ENCODE results near the gene CDKN2A.

DNA sequence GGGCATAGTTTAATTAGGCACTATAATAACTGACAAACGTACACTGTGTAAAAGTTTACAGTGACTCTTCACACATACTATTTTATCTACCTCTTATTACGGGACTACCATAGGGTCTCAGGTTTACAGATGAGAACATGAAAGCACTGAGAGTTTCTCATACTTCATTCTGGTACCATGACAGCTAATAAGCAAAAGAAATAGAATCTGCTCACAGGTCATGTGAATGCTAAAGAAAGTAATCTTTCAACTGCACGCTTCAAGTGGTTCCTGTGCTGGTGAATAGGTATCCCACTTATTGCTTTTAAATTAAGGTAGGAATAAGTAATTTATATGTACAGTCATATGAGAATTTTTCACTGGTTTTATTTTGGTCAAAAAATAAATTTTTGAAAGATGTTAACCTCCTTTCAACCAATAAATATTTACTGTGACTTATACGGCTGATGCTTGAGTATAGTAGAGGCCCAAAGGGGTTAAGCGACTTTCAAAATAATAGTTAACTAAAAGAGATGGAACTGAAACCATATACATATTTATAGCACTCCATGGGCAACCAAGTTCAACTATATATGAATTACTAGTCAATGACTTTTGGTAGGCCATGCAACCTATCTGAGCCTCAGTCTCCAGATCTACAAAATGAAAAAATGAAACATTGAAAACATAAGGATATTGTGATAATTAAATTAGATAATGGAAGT lies 8.1 kb downstream of the CDKN2A start:
- TF ChIP-seq, protein P1, sequence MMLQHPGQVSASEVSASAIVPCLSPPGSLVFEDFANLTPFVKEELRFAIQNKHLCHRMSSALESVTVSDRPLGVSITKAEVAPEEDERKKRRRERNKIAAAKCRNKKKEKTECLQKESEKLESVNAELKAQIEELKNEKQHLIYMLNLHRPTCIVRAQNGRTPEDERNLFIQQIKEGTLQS (CRISPR knock-in tag; conservative IDR thresholded peaks at IDR 0.05) = no peak
- TF ChIP-seq FOXP1 (CRISPR knock-in tag; IDR thresholded peaks at IDR 0.05; ENCODE audit: borderline replicate concordance) = no peak

All from WTC11 (cell line).